NCI-H82 treated with DMSO at 0.1 percent for 48 hours (cell line): ENCODE measurements around the gene AXIN1.

Experiments
- DNase-seq: peaks from one replicate; lab custom pipeline; 2025; ENCODE audit not compliant: unreplicated experiment; lab: John Stamatoyannopoulos, UW

The AXIN1 gene

GRCh38 chr16:285146-286055 is 67.1 kb downstream of the AXIN1 start:
- DNase-seq: no peak

GRCh38 chr16:284204-285120 is 68.1 kb downstream of the AXIN1 start:
- no peak for DNase-seq

DNA sequence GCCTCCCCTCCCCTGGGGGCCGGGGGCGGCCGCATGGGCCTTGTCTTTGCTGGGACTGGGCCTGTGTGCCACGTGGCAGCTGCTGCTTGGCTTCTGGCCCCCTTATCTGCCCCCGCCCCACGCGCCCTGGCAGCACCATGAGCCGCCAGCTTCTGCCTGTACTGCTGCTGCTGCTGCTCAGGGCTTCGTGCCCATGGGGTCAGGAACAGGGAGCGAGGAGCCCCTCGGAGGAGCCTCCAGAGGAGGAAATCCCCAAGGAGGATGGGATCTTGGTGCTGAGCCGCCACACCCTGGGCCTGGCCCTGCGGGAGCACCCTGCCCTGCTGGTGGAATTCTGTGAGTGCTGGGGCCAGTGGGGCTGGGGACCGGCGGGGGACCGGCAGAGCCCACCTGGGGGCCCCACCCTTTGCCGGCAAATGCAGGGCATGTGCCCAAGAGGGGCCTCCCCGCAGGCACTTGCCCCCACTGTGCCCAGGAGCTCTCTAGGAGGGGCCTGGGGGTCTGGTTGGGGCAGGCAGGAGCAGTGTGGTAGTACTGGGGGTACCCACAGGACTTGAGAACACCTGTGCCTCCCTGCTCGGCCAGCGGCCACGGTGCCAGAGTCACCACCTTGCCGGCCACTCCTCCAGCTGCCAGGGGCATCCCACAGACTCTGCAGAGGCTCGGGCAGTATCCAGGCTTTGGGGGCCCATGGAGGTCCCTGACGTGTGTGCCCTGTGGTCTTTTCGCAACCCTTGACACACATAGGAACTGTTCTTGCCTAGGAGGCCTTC is 69.3 kb downstream of the AXIN1 start, which contains the start of gene PDIA2:
TSS of gene PDIA2 (plus strand) at position 132 of the 773 bp plus-strand sequence. CDS start at position 138, 6 bp downstream.
- no peak for DNase-seq

GRCh38 chr16:282491-282890 is 70.0 kb downstream of the AXIN1 start:
- DNase-seq: no peak

DNA sequence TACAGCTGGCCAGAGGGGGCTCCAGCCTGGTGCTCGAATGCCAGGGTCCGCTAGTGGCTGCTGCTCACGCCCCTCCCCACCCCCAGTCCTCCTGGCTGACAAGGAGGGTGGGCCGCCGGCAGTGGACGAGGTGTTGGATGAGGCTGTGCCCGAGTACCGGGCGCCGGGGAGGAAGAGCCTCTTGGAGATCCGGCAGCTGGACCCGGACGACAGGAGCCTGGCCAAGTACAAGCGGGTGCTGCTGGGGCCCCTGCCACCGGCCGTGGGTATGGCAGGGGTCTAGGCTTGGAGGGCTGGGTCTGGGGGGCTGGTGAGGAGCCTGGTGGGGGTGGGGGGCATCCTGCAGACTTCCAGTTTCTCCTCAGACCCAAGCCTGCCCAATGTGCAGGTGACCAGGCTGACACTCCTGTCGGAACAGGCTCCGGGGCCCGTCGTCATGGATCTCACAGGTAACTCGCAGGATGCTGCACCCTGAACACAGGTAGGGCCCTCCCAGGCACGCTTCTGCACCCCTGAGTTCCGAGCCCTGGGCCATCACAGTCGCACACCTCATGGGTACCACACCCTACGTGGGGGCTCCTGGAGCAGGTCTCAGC is 70.8 kb downstream of the AXIN1 start:
- DNase-seq: no peak

DNA sequence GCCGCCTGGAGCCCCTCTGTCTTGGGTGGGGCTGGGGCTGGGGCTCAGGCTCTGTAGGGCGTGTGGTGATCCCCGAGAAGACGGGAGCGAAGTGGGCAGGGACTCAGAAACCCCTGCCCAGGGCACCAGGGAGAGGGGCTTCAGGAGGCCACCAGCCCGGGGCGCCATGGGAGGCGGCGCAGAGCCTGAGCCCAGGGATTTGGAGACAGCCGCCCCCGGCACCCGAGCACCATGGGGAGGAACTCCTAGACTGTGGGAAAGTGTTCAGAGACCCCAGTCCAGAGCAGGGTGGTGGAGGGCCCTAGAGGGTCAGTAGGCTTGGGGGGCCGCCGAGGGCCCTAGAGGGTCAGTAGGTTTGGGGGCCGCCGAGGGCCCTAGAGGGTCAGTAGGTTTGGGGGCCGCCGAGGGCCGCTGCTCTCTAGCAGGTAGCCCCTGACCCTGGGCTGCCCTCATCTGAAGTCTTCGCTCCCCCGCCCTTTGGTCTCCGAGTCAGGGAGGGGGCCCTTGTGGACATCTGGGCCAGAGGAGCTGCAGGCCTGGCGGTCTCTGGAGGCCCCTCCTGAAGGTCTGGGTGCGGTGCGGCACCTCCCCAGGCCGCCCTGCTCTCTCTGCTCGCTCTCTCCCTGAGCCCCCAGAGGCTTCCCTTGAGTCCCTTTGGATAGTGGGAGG is 71.4 kb downstream of the AXIN1 start:
- no peak for DNase-seq

GRCh38 chr16:280552-280951 is 72.0 kb downstream of the AXIN1 start, which contains the start of gene ARHGDIG:
Gene ARHGDIG (plus strand): TSS chr16:280591. CDS start chr16:280681, 90 bp downstream.
- DNase-seq: no peak

- no peak for DNase-seq
These were observed 72.5 kb downstream of the AXIN1 start for GRCh38 chr16:280005-280460.

- no peak for DNase-seq
These were observed 73.0 kb downstream of the AXIN1 start for GRCh38 chr16:279531-279930.

DNA sequence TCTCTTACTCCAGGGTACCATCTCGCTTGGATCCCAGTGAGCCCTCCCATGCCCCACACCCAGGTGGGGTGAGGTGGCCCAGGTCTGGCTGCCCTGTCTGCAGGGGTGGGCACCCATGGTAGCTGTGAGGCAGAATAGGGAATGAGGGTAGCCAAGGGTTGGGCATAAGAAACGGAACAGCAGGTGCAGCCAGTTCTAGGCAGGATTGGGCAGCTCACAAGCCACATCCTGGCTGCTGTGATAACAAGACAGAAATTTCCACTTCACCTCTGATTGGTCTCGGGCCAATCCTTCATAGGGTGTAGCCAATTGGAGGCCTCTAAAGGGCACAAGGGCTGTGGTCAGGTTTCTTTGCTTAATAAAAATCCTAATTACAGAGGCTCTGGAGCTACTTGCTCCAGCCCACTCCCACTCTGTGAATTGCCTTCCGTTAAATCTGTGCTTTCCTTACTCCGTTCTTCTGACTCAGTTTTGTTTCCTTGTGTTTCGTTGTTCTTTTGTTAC is 73.6 kb downstream of the AXIN1 start:
- DNase-seq: no peak

- no peak for DNase-seq
These were observed 76.0 kb downstream of the AXIN1 start for GRCh38 chr16:276426-277077.

DNA sequence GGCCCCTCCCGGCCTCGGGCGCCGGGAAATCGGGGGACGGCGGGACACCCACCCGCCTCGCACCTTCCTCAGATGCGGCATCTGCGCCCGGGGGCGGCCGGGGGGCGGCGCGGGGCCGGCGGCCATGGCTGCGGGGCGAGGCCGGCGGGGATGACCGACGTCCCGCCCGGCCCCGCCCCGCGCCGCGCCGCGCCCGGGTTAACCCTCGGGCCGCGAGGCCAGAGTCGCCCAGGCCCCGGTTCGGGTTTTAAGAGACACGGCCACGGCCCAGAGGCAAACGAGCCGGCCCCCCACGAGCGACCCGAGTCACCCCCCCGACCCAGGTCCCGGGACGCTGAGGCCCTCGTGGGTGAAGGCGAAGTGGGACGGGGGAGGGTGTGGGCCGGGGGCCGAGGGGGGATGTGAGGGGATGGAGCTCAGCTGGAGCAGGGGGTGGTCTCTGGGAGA is 76.7 kb downstream of the AXIN1 start, which contains the start of gene RGS11:
TSS of gene RGS11 (minus strand) at position 159 of the 447 bp plus-strand sequence. CDS start at position 126, 33 bp downstream.
- no peak for DNase-seq

DNA sequence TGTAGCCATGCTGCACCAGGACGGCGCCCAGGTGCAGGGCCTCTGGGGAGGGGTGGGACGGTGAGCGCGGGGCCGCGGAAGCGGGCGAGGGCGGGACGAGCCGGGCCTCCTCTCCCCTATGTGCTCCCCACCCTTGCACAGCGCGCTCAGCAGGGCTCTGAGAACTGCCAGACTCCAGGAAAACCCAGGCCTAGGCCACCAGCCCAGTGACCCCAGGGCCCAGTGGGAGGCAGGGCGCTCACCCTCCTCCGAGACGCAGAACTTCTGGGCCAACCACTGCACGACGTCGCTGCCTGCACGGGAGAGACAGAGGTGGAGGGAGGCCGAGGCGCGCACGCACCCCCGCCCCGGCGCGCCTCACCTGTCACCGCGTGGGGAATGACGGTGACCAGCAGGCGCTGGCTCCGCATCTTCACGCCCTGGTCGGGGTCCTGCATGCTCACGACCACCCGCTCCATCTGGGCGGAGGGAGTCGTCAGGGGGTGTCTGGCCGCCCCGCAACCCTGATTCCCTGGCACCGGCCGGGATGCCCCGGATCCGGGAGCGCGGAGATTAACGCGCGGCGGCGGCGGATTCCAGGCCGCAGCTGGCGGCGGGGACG is 77.4 kb downstream of the AXIN1 start:
- DNase-seq: no peak

GRCh38 chr16:273547-274421 is 78.7 kb downstream of the AXIN1 start:
- DNase-seq: no peak

GRCh38 chr16:272633-273546 is 79.6 kb downstream of the AXIN1 start:
- DNase-seq: no peak
